Peyer's patch (tissue), 4 donors: ENCODE results near the gene CADPS.

Experiments used
- POLR2A ChIP-seq, 2 donors: fragments of 450-650 bp; IDR thresholded peaks; one replicate each; pipeline ENCODE4 v1.5.1; 2017; ENCODE audit warnings: antibody characterized with exemption in 2 of 2, mild to moderate bottlenecking in 2 of 2, moderate library complexity in 2 of 2
- TF ChIP-seq, protein P1 (sequence below), 6 experiments: fragments of 450-650 bp in 4 of 6; fragments of 200-600 bp in 2 of 6; sonication (generic) in 1 of 6; IDR thresholded peaks; one replicate each; pipeline ENCODE4 v1.5.1; 2017 to 2019; ENCODE audit warnings: antibody characterized with exemption in 6 of 6, mild to moderate bottlenecking in 3 of 6, moderate library complexity in 1 of 6

DNA sequence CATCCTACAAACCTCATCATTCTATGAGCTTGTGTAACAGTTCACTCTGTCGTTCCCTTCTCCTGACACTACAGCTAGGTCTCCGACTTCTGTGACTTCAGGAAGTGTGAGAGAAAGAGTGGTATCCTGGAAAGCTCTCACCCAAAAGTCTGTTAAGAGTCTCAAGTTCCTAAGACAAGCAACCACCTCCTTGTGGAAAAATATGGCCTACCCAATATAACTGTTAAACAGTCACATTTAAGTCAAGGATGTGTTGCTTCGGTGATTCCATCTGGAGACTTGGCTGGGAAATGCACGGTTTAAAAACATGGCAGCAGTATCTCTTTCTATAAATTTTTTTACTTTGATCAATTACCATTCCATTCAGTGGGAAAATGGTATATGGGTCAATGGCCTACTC is 515.7 kb downstream of the CADPS start:
- TF ChIP-seq POLR2A (IDR thresholded peaks at IDR 0.05): no peak
- TF ChIP-seq, protein P1, sequence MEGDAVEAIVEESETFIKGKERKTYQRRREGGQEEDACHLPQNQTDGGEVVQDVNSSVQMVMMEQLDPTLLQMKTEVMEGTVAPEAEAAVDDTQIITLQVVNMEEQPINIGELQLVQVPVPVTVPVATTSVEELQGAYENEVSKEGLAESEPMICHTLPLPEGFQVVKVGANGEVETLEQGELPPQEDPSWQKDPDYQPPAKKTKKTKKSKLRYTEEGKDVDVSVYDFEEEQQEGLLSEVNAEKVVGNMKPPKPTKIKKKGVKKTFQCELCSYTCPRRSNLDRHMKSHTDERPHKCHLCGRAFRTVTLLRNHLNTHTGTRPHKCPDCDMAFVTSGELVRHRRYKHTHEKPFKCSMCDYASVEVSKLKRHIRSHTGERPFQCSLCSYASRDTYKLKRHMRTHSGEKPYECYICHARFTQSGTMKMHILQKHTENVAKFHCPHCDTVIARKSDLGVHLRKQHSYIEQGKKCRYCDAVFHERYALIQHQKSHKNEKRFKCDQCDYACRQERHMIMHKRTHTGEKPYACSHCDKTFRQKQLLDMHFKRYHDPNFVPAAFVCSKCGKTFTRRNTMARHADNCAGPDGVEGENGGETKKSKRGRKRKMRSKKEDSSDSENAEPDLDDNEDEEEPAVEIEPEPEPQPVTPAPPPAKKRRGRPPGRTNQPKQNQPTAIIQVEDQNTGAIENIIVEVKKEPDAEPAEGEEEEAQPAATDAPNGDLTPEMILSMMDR (IDR thresholded peaks at IDR 0.05): no peak
